Measurements from ENCODE around the gene PRR30. TPM values are rescaled to one million over a fixed set of nuclear protein-coding genes. Genes with fewer than 3 reads are reported as not detected.
"Not testable (repeated sequence)": the region's sequence is repeated elsewhere in the genome, so short reads cannot be mapped to it uniquely, and the experiment has no call there.

Gene PRR30
- total and polyA plus RNA-seq, 9 donors, result not detected

GRCh38 chr2:27130396-27130795 lies 8.8 kb downstream of the PRR30 start:
- Histone ChIP-seq H3K9me3 (replicated peaks; ENCODE audit: control insufficient read depth, low read depth, low read length) (no peaks in the 10 kb centered on the region), H3K27ac (ENCODE audit: low read length) (no peak overlapping the region), H3K4me1 (ENCODE audit: control insufficient read depth, insufficient read depth, low read length) (peaks cover 17% of the 10 kb centered on the region), H3K36me3 (ENCODE audit: control insufficient read depth, insufficient read depth, low read length) (peaks cover 37% of the 10 kb centered on the region), H3K27me3 (ENCODE audit: control insufficient read depth, insufficient read depth, low read length) (no peaks in the 10 kb centered on the region), H3K4me3 (ENCODE audit: low read length) (no peak overlapping the region)
- 89% methylated on average over 10 of the region's 10 CpGs for WGBS (ENCODE audit: insufficient coverage)
- no peak for DNase-seq

- Histone ChIP-seq H3K4me3 (ENCODE audit: low read length) (no peak overlapping the region), H3K27ac (ENCODE audit: low read length) (no peak overlapping the region)
- no peak for DNase-seq
These were observed 10.3 kb downstream of the PRR30 start for GRCh38 chr2:27128668-27129571.

GRCh38 chr2:27127883-27128667 lies 11.1 kb downstream of the PRR30 start:
- WGBS (ENCODE audit: insufficient coverage), result 96% methylated on average over 5 of the region's 9 CpGs
- Histone ChIP-seq H3K9me3 (replicated peaks; ENCODE audit: control insufficient read depth, low read depth, low read length) (no peaks in the 10 kb centered on the region), H3K36me3 (ENCODE audit: control insufficient read depth, insufficient read depth, low read length) (peaks cover 37% of the 10 kb centered on the region), H3K4me3 (ENCODE audit: low read length) (no peak overlapping the region), H3K4me1 (ENCODE audit: control insufficient read depth, insufficient read depth, low read length) (peaks cover 12% of the 10 kb centered on the region), H3K27ac (ENCODE audit: low read length) (no peak overlapping the region), H3K27me3 (ENCODE audit: control insufficient read depth, insufficient read depth, low read length) (peaks cover 4% of the 10 kb centered on the region)
- DNase-seq, result no peak

More at GRCh38 chr2:27128668-27129571, 10.3 kb downstream of the PRR30 start:
- peaks cover 37% of the 10 kb centered on the region for H3K36me3 ChIP-seq (ENCODE audit: control insufficient read depth, insufficient read depth, low read length)
- H3K4me1 ChIP-seq (ENCODE audit: control insufficient read depth, insufficient read depth, low read length), result peaks cover 13% of the 10 kb centered on the region
- peaks cover 1% of the 10 kb centered on the region for H3K27me3 ChIP-seq (ENCODE audit: control insufficient read depth, insufficient read depth, low read length)
- H3K9me3 ChIP-seq (replicated peaks; ENCODE audit: control insufficient read depth, low read depth, low read length), result no peaks in the 10 kb centered on the region
- 85% methylated on average over 8 of the region's 11 CpGs for WGBS (ENCODE audit: insufficient coverage)

- Histone ChIP-seq H3K4me3 (ENCODE audit: low read length) (no peak overlapping the region), H3K4me1 (ENCODE audit: control insufficient read depth, insufficient read depth, low read length) (peaks cover 8% of the 10 kb centered on the region), H3K36me3 (ENCODE audit: control insufficient read depth, insufficient read depth, low read length) (peaks cover 20% of the 10 kb centered on the region), H3K27ac (ENCODE audit: low read length) (no peak overlapping the region), H3K9me3 (replicated peaks; ENCODE audit: control insufficient read depth, low read depth, low read length) (no peaks in the 10 kb centered on the region), H3K27me3 (ENCODE audit: control insufficient read depth, insufficient read depth, low read length) (peaks cover 13% of the 10 kb centered on the region)
- WGBS (ENCODE audit: insufficient coverage), result 45% methylated on average over 2 of the region's 5 CpGs
- DNase-seq, result no peak
These were observed 12.9 kb downstream of the PRR30 start for GRCh38 chr2:27126252-27126710.

GRCh38 chr2:27125104-27125503 lies 14.1 kb downstream of the PRR30 start:
- H3K36me3 ChIP-seq (ENCODE audit: control insufficient read depth, insufficient read depth, low read length), result peaks cover 9% of the 10 kb centered on the region
- WGBS (ENCODE audit: insufficient coverage), result 83% methylated on average over 1 of the region's 3 CpGs
- H3K9me3 ChIP-seq (replicated peaks; ENCODE audit: control insufficient read depth, low read depth, low read length), result no peaks in the 10 kb centered on the region
- no peak overlapping the region for H3K4me3 ChIP-seq (ENCODE audit: low read length)
- H3K27ac ChIP-seq (ENCODE audit: low read length), result no peak overlapping the region
- H3K4me1 ChIP-seq (ENCODE audit: control insufficient read depth, insufficient read depth, low read length), result peaks cover 8% of the 10 kb centered on the region
- DNase-seq, result no peak
- peaks cover 22% of the 10 kb centered on the region for H3K27me3 ChIP-seq (ENCODE audit: control insufficient read depth, insufficient read depth, low read length)

- Histone ChIP-seq H3K27me3 (ENCODE audit: control insufficient read depth, insufficient read depth, low read length) (peaks cover 35% of the 10 kb centered on the region), H3K36me3 (ENCODE audit: control insufficient read depth, insufficient read depth, low read length) (no peaks in the 10 kb centered on the region), H3K27ac (ENCODE audit: low read length) (no peak within 1 kb of the TSS), H3K9me3 (replicated peaks; ENCODE audit: control insufficient read depth, low read depth, low read length) (no peaks in the 10 kb centered on the region), H3K4me3 (ENCODE audit: low read length) (peak within 1 kb of the TSS; percentile 53), H3K4me1 (ENCODE audit: control insufficient read depth, insufficient read depth, low read length) (peaks cover 13% of the 10 kb centered on the region)
- no peak for DNase-seq
- 2% methylated on average over 41 of the region's 47 CpGs for WGBS (ENCODE audit: insufficient coverage)
These were observed 15.7 kb downstream of the PRR30 start, which contains the start of gene ABHD1 for GRCh38 chr2:27123302-27124150. ABHD1 (plus strand) TSS chr2:27123815; CDS start chr2:27123949, 134 bp downstream.

GRCh38 chr2:27122791-27123190 lies 16.4 kb downstream of the PRR30 start:
- Histone ChIP-seq H3K9me3 (replicated peaks; ENCODE audit: control insufficient read depth, low read depth, low read length) (no peaks in the 10 kb centered on the region), H3K36me3 (ENCODE audit: control insufficient read depth, insufficient read depth, low read length) (no peaks in the 10 kb centered on the region), H3K27ac (ENCODE audit: low read length) (no peak overlapping the region), H3K4me1 (ENCODE audit: control insufficient read depth, insufficient read depth, low read length) (peaks cover 16% of the 10 kb centered on the region), H3K4me3 (ENCODE audit: low read length) (no peak overlapping the region), H3K27me3 (ENCODE audit: control insufficient read depth, insufficient read depth, low read length) (peaks cover 42% of the 10 kb centered on the region)
- DNase-seq, result no peak
- 81% methylated on average over 5 of the region's 7 CpGs for WGBS (ENCODE audit: insufficient coverage)

- Histone ChIP-seq H3K27ac (ENCODE audit: low read length) (no peak overlapping the region), H3K36me3 (ENCODE audit: control insufficient read depth, insufficient read depth, low read length) (no peaks in the 10 kb centered on the region), H3K9me3 (replicated peaks; ENCODE audit: control insufficient read depth, low read depth, low read length) (no peaks in the 10 kb centered on the region), H3K4me1 (ENCODE audit: control insufficient read depth, insufficient read depth, low read length) (peaks cover 16% of the 10 kb centered on the region), H3K27me3 (ENCODE audit: control insufficient read depth, insufficient read depth, low read length) (peaks cover 46% of the 10 kb centered on the region), H3K4me3 (ENCODE audit: low read length) (no peak overlapping the region)
- 32% methylated on average over 2 of the region's 2 CpGs for WGBS (ENCODE audit: insufficient coverage)
- DNase-seq, result no peak
These were observed 17.3 kb downstream of the PRR30 start for GRCh38 chr2:27121906-27122305.

- H3K27ac ChIP-seq (ENCODE audit: low read length); H3K9me3 ChIP-seq (replicated peaks; ENCODE audit: control insufficient read depth, low read depth, low read length); DNase-seq; H3K36me3 ChIP-seq (ENCODE audit: control insufficient read depth, insufficient read depth, low read length): not testable (repeated sequence)
- WGBS (ENCODE audit: insufficient coverage), result 69% methylated on average over 6 of the region's 8 CpGs
- peaks cover 51% of the 10 kb centered on the region for H3K27me3 ChIP-seq (ENCODE audit: control insufficient read depth, insufficient read depth, low read length)
- peak overlapping the region; percentile 17 for H3K4me3 ChIP-seq (ENCODE audit: low read length)
- H3K4me1 ChIP-seq (ENCODE audit: control insufficient read depth, insufficient read depth, low read length), result peaks cover 16% of the 10 kb centered on the region
These were observed 19.9 kb downstream of the PRR30 start for GRCh38 chr2:27119330-27119670.
